ENCODE results near the gene PAPPA2. TPM values are rescaled to one million over a fixed set of nuclear protein-coding genes. Genes with fewer than 3 reads are reported as not detected.

The PAPPA2 gene
- total RNA-seq, 6 experiments from 2014 or later, result 0.53 to 14.8 (median 2.9) TPM

DNA sequence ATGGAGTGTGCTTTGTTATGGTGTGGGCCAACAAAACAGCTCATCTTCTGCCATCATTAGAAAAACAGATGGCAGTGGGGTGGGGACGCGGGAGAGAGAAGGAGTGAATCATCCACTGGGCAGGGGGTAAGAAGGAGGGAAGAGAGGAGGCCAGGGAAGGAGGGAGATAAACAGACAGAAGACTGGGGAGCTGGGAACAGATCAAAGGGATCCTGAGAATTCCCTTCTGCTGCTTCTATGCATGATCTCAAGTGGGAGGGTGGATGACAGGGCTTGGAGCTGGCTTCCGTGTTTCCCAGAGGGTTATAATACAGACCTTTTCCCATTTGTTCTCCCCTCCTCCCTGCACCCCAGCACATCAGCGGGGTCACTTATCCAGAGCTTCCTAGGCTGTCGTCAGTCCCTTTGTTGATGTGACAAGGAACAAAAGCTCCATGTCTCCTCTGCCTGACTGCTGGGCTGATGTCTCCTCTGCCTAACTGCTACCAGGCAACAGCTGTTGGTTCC is 338.6 kb downstream of the PAPPA2 start:
- Histone ChIP-seq H3K27me3 (no peaks in the 10 kb centered on the region), H3K4me1 (no peaks in the 10 kb centered on the region), H3K36me3 (no peaks in the 10 kb centered on the region), H3K27ac (no peak overlapping the region), H3K9me3 (no peaks in the 10 kb centered on the region), H3K4me3 (no peak overlapping the region)
- ATAC-seq (no peak), DNase-seq (no peak)
- intact Hi-C loops (cut with DNase I), result no loop called here
- WGBS (ENCODE audit: insufficient coverage, low coverage, low lambda C conversion rate, missing lambda C conversion rate), result 61% methylated on average over 4 of the region's 5 CpGs
- TF ChIP-seq POLR2A (IDR thresholded peaks at IDR 0.05), result no peak
- TF ChIP-seq, protein P1, sequence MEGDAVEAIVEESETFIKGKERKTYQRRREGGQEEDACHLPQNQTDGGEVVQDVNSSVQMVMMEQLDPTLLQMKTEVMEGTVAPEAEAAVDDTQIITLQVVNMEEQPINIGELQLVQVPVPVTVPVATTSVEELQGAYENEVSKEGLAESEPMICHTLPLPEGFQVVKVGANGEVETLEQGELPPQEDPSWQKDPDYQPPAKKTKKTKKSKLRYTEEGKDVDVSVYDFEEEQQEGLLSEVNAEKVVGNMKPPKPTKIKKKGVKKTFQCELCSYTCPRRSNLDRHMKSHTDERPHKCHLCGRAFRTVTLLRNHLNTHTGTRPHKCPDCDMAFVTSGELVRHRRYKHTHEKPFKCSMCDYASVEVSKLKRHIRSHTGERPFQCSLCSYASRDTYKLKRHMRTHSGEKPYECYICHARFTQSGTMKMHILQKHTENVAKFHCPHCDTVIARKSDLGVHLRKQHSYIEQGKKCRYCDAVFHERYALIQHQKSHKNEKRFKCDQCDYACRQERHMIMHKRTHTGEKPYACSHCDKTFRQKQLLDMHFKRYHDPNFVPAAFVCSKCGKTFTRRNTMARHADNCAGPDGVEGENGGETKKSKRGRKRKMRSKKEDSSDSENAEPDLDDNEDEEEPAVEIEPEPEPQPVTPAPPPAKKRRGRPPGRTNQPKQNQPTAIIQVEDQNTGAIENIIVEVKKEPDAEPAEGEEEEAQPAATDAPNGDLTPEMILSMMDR (IDR thresholded peaks at IDR 0.05), result no peak

DNA sequence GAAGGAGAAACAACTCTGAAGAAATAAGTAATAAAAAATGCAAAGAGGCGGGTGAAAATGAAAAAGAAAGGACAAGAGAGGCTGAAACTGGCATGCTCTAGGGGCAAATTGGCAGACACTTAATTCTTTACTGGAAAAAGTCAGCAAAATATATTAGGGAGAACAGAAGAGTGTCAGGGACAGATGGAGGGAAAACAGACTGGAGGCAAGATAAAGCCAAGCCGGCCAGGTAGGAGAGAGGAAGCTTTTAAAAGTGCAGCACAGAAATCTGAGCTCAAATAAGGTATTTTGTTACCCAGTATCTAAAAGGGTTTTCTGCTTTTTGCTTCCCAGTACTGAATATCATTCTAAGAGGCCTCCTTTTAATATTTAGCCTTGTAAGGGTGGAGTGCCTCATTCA is 339.3 kb downstream of the PAPPA2 start:
- no peaks in the 10 kb centered on the region for H3K36me3 ChIP-seq
- no peak overlapping the region for H3K4me3 ChIP-seq
- intact Hi-C loops (cut with DNase I), result no loop called here
- no peaks in the 10 kb centered on the region for H3K4me1 ChIP-seq
- no peaks in the 10 kb centered on the region for H3K9me3 ChIP-seq
- WGBS (ENCODE audit: insufficient coverage, low coverage, low lambda C conversion rate, missing lambda C conversion rate), result 73% methylated on average over 2 of the region's 2 CpGs
- ATAC-seq, result no peak
- DNase-seq, result no peak
- H3K27me3 ChIP-seq, result no peaks in the 10 kb centered on the region
- no peak overlapping the region for H3K27ac ChIP-seq
- TF ChIP-seq, protein P1 (IDR thresholded peaks at IDR 0.05), result no peak
- TF ChIP-seq POLR2A (IDR thresholded peaks at IDR 0.05), result no peak

DNA sequence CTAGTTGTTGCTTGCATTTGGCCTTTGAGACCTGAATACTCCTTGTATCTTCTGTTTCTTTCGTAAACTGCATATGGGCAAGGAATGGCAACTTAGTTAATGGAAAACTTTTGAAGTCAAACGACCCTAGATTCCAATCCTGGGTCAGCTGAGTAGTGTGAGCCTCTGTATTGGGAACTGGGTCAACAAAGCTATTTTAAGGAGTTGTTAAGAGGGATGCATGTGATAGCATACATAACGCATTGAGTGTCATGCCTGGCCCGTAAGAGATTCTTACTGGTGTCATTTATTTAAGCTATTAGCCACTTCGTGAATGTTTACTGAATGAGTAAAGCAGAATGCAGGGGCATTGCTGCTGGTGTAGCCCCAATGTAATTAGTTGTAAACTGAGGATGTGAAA is 340.1 kb downstream of the PAPPA2 start:
- Histone ChIP-seq H3K4me1 (no peaks in the 10 kb centered on the region), H3K27me3 (no peaks in the 10 kb centered on the region), H3K9me3 (no peaks in the 10 kb centered on the region), H3K36me3 (no peaks in the 10 kb centered on the region), H3K27ac (no peak overlapping the region), H3K4me3 (no peak overlapping the region)
- TF ChIP-seq, protein P1 (IDR thresholded peaks at IDR 0.05), result no peak
- no peak for TF ChIP-seq POLR2A (IDR thresholded peaks at IDR 0.05)
- 36% methylated on average over 5 of the region's 5 CpGs for WGBS (ENCODE audit: insufficient coverage, low coverage, low lambda C conversion rate, missing lambda C conversion rate)
- ATAC-seq, result no peak
- intact Hi-C loops (cut with DNase I), result no loop called here
- DNase-seq, result no peak

DNA sequence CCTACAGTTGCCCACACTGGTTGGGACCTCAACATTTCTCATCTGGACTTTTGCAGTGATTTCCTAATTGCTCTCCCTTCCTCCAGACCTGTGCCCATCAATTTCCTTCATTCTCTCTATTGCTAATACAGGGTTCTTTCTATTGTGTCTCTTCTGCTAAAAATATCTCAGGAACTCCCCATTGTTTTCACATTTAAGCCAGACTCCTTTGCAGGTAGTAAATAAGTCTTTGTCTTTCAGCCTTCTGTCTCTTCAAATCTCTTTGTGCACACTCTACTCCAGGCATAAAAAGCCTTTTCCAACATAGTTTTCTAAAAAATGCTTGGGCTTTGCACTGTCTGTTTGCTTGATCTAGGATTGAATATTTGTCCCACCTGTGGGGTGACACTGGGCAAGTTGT is 340.6 kb downstream of the PAPPA2 start:
- Histone ChIP-seq H3K27me3 (no peaks in the 10 kb centered on the region), H3K9me3 (no peaks in the 10 kb centered on the region), H3K4me3 (no peak overlapping the region), H3K27ac (no peak overlapping the region), H3K4me1 (no peaks in the 10 kb centered on the region), H3K36me3 (no peaks in the 10 kb centered on the region)
- no peak for DNase-seq
- intact Hi-C loops (cut with DNase I), result no loop called here
- ATAC-seq, result no peak
- TF ChIP-seq POLR2A (IDR thresholded peaks at IDR 0.05), result no peak
- TF ChIP-seq, protein P1 (IDR thresholded peaks at IDR 0.05), result no peak

DNA sequence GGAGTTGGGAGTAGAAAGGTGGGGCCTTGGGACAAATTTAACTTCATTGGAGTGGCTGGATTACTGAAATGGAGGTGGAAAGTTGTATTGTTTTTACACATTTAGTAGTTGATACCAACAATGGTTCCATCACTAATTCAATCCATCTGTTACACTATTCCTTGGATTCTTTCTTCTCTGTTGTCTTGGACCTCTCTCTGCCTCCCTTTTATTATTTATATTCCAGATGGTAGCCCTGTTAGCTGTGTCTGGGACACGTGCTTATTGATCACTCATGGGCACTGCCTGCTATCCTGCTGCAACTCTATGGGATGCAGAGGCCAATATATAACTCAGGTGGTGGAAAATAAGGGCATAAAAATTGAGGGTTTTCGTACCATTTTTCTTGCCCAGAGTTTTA is 346.3 kb downstream of the PAPPA2 start:
- WGBS (ENCODE audit: insufficient coverage, low coverage, low lambda C conversion rate, missing lambda C conversion rate), result 53% methylated on average over 2 of the region's 2 CpGs
- no peak overlapping the region for H3K4me3 ChIP-seq
- H3K9me3 ChIP-seq, result no peaks in the 10 kb centered on the region
- H3K36me3 ChIP-seq, result no peaks in the 10 kb centered on the region
- DNase-seq, result no peak
- H3K27me3 ChIP-seq, result no peaks in the 10 kb centered on the region
- H3K27ac ChIP-seq, result no peak overlapping the region
- intact Hi-C loops (cut with DNase I), result no loop called here
- ATAC-seq, result no peak
- H3K4me1 ChIP-seq, result no peaks in the 10 kb centered on the region
- no peak for TF ChIP-seq POLR2A (IDR thresholded peaks at IDR 0.05)
- TF ChIP-seq, protein P1 (IDR thresholded peaks at IDR 0.05), result no peak

Measured in right lobe of liver (tissue), 6 donors.